MCF 10A (cell line): ENCODE measurements around the gene KEAP1. TPM values are rescaled to one million over a fixed set of nuclear protein-coding genes. Genes with fewer than 3 reads are reported as not detected.
"Not testable (repeated sequence)": the region's sequence is repeated elsewhere in the genome, so short reads cannot be mapped to it uniquely, and the experiment has no call there.

Source experiments
- BruUV-seq: library from RNA; stranded (reverse); fragments of 400-500 nt; replicated peaks from 2 replicates; lab custom pipeline; 2021; lab: Mats Ljungman, UMichigan
- CTCF ChIA-PET: fragments of 300-600 bp; sonication (Branson Sonifier 250); formaldehyde crosslinking; extraction: SDS; loops from one replicate; lab custom pipeline; 2021; ENCODE audit warnings: antibody characterized with exemption, inconsistent platforms; lab: Yijun Ruan, JAX
- POLR2A ChIA-PET: fragments of 300-600, 350-650 bp; sonication (Branson Sonifier 250); formaldehyde crosslinking; extraction: SDS; loops from one replicate; lab custom pipeline; 2020; ENCODE audit warnings: antibody characterized with exemption, inconsistent platforms; lab: Yijun Ruan, JAX
- DNase-seq: peaks from one replicate; pipeline ENCODE4 v3.0.0-alpha.2; 2018; ENCODE audit not compliant: unreplicated experiment
- H3K27ac Mint-ChIP-seq: one replicate; pipeline ENCODE4 v1.8.0; 2022; ENCODE audit warnings: mild to moderate bottlenecking, low read depth, mixed read lengths; ENCODE audit not compliant: unreplicated experiment
- H3K27me3 Mint-ChIP-seq: one replicate; pipeline ENCODE4 v1.8.0; 2022; ENCODE audit warnings: mixed read lengths; ENCODE audit not compliant: insufficient read depth, unreplicated experiment
- H3K36me3 Mint-ChIP-seq: one replicate; pipeline ENCODE4 v1.8.0; 2022; ENCODE audit warnings: mild to moderate bottlenecking, moderate library complexity, mixed read lengths; ENCODE audit not compliant: insufficient read depth, unreplicated experiment
- H3K4me1 Mint-ChIP-seq: one replicate; pipeline ENCODE4 v1.8.0; 2022; ENCODE audit warnings: mixed read lengths; ENCODE audit not compliant: insufficient read depth, unreplicated experiment
- H3K4me3 Mint-ChIP-seq: one replicate; pipeline ENCODE4 v1.8.0; 2022; ENCODE audit warnings: mild to moderate bottlenecking, moderate library complexity, mixed read lengths; ENCODE audit not compliant: unreplicated experiment
- H3K9me3 Mint-ChIP-seq: one replicate; pipeline ENCODE4 v1.8.0; 2022; ENCODE audit warnings: mixed read lengths; ENCODE audit not compliant: unreplicated experiment
- CTCF ChIP-seq: fragments of 200-600 bp; IDR thresholded peaks from one replicate; pipeline ENCODE4 v1.8.0; 2022; ENCODE audit warnings: antibody characterized with exemption, mild to moderate bottlenecking; ENCODE audit not compliant: unreplicated experiment
- intact Hi-C: fragments of 100-400 bp; cut with micrococcal nuclease; formaldehyde crosslinking; loops from 2 replicates; pipeline ENCODE4 v1.14.1; 2022
- total RNA-seq: library from RNA; stranded (reverse); gene quantifications from 2 replicates; pipeline ENCODE4 v1.2.3, GENCODE V29; 2022

The KEAP1 gene
- total RNA-seq, 1 experiment from 2014 or later = 46.1 TPM

- CTCF ChIA-PET = interaction anchor here (0.5 to 2.3 kb wide), 7 partner anchors 8 to 1445 kb away, joined by 3 to 8 read pairs (median 3); partner anchors contain the start of gene CDKN2D
- peaks cover 22% of the 10 kb centered on the region for H3K36me3 Mint-ChIP-seq
- DNase-seq = no peak
- peaks cover 6% of the 10 kb centered on the region for H3K4me1 Mint-ChIP-seq
- no peak for TF ChIP-seq CTCF
- no TSS peak for BruUV-seq
- no peak overlapping the region for H3K27ac Mint-ChIP-seq
- POLR2A ChIA-PET = interaction anchor here (0.6 to 1.6 kb wide), 5 partner anchors 16 to 455 kb away, joined by 3 to 6 read pairs (median 4); partner anchors contain the start of gene KRI1
- peaks cover 11% of the 10 kb centered on the region for H3K27me3 Mint-ChIP-seq
- H3K9me3 Mint-ChIP-seq = no peaks in the 10 kb centered on the region
- H3K4me3 Mint-ChIP-seq = peak overlapping the region; percentile 80
- intact Hi-C loops = loop anchor here (5.0 kb wide), 1 partner anchor 61 kb away; no protein-coding TSS in a partner anchor
Measured at GRCh38 chr19:10543059-10543419, 39.9 kb upstream of the KEAP1 start.

GRCh38 chr19:10539016-10539415 lies 35.9 kb upstream of the KEAP1 start:
- intact Hi-C loops, DNase-seq, H3K9me3 Mint-ChIP-seq, H3K4me1 Mint-ChIP-seq, BruUV-seq, H3K36me3 Mint-ChIP-seq, POLR2A ChIA-PET, H3K4me3 Mint-ChIP-seq, H3K27ac Mint-ChIP-seq: not testable (repeated sequence)
- CTCF ChIA-PET = interaction anchor here (0.7 to 0.8 kb wide), 2 partner anchors 48 to 440 kb away, joined by 3 read pairs; no protein-coding TSS in a partner anchor
- peaks cover 11% of the 10 kb centered on the region for H3K27me3 Mint-ChIP-seq

GRCh38 chr19:10538204-10538983 lies 35.2 kb upstream of the KEAP1 start:
- BruUV-seq = no TSS peak
- no peak for TF ChIP-seq CTCF
- no peaks in the 10 kb centered on the region for H3K36me3 Mint-ChIP-seq
- ChIA-PET CTCF (interaction anchor here (0.7 to 0.9 kb wide), 3 partner anchors 47 to 135 kb away, joined by 3 to 4 read pairs (median 3); no protein-coding TSS in a partner anchor), POLR2A (no interaction called here)
- H3K9me3 Mint-ChIP-seq = no peaks in the 10 kb centered on the region
- H3K27ac Mint-ChIP-seq = no peak overlapping the region
- H3K4me3 Mint-ChIP-seq = no peak overlapping the region
- H3K27me3 Mint-ChIP-seq = peaks cover 11% of the 10 kb centered on the region
- intact Hi-C loops = no loop called here
- peaks cover 5% of the 10 kb centered on the region for H3K4me1 Mint-ChIP-seq
- DNase-seq = no peak

GRCh38 chr19:10537668-10538067 lies 34.5 kb upstream of the KEAP1 start:
- POLR2A ChIA-PET = no interaction called here
- no peaks in the 10 kb centered on the region for H3K9me3 Mint-ChIP-seq
- intact Hi-C loops = no loop called here
- H3K4me1 Mint-ChIP-seq = peaks cover 7% of the 10 kb centered on the region
- no peak overlapping the region for H3K4me3 Mint-ChIP-seq
- H3K27me3 Mint-ChIP-seq = peaks cover 11% of the 10 kb centered on the region
- BruUV-seq = no TSS peak
- CTCF ChIA-PET = interaction anchor here (0.6 to 0.9 kb wide), 3 partner anchors 46 to 136 kb away, joined by 3 to 4 read pairs (median 3); no protein-coding TSS in a partner anchor
- no peak for DNase-seq
- no peaks in the 10 kb centered on the region for H3K36me3 Mint-ChIP-seq
- TF ChIP-seq CTCF = no peak
- no peak overlapping the region for H3K27ac Mint-ChIP-seq
